DOHH2 (cell line): ENCODE data around the gene PPP4R2.

Experiments used
- CTCF ChIP-seq: fragments of 200-600 bp; sonication (generic); IDR thresholded peaks from one replicate; pipeline ENCODE4 v1.5.1; 2014; ENCODE audit warnings: antibody characterized with exemption, mild to moderate bottlenecking, low read depth, low read length; ENCODE audit not compliant: poor library complexity, severe bottlenecking
- EZH2phosphoT487 ChIP-seq: fragments of 200-600 bp; sonication (generic); IDR thresholded peaks from 2 replicates; pipeline ENCODE4 v1.6.1; 2017; ENCODE audit warnings: borderline replicate concordance, mild to moderate bottlenecking, antibody characterized with exemption, low read length, moderate library complexity, mixed read lengths

DNA sequence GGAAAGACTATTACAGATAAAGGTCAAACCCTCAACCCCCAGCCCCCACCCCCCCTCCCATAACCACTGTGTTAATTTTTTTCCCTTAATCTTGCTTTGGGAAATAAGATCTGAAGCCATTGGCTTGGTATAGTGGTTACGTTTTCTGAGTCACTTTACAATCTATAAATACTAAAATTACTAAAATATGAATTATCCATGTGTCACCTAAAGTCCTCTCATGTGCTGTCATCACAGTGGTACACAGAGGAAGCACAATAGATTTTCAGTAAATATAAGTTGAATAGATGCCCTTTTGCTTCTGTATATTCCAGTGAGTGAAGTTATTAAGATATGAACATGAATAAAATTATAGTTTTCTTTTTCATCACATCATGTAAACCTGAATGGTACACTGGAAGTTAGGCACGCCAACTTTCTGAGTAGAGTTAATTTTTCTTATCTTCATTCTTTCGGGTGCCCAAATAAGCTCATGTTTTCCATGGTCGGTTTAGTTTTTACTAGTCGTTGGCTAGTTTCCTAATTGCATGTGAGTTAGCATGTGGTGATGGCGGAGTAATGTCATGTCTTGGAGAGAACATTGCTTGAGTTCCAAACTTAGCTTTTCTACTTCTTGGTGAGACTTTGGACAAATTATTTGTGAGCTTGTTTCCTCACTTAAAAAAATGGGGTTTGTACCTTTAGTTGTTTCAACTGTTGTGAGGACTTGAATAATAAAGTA is 11.5 kb downstream of the PPP4R2 start:
- TF ChIP-seq CTCF (no peak), EZH2phosphoT487 (no peak)
